Spinal cord (tissue), 10 donors: Measurements from ENCODE around the gene C16orf96. TPM values are rescaled to one million over a fixed set of nuclear protein-coding genes. Genes with fewer than 3 reads are reported as not detected.

Source experiments
- DNase-seq, 6 donors: peaks; one replicate each; pipeline versions ENCODE4 v3.0.0 to v3.0.0-alpha.2; 2013 to 2015; ENCODE audit warnings: low spot score in 6 of 6, low read depth in 4 of 6
- H3K27ac ChIP-seq: one replicate; pipeline ENCODE4 v1.5.1; 2013; ENCODE audit warnings: low read depth, low read length, control low read depth
- H3K27me3 ChIP-seq: one replicate; pipeline ENCODE4 v1.6.1; 2013; ENCODE audit warnings: low read length; ENCODE audit not compliant: control insufficient read depth, insufficient read depth
- H3K36me3 ChIP-seq: one replicate; pipeline ENCODE4 v1.6.1; 2013; ENCODE audit warnings: low read length; ENCODE audit not compliant: control insufficient read depth, insufficient read depth
- H3K4me1 ChIP-seq: one replicate; pipeline ENCODE4 v1.6.1; 2013; ENCODE audit warnings: low read length; ENCODE audit not compliant: control insufficient read depth, insufficient read depth
- H3K4me3 ChIP-seq: one replicate; pipeline ENCODE4 v1.5.1; 2013; ENCODE audit warnings: low read depth, low read length, control low read depth
- H3K9me3 ChIP-seq: one replicate; pipeline ENCODE4 v1.6.1; 2013; ENCODE audit warnings: low read length; ENCODE audit not compliant: control insufficient read depth, insufficient read depth
- WGBS: methylation state at CpG from one replicate; pipeline ENCODE4 v1.1.5; 2013; ENCODE audit warnings: missing lambda C conversion rate; ENCODE audit not compliant: insufficient coverage; 5-methylcytosine and 5-hydroxymethylcytosine counted together
- polyA plus RNA-seq, 2 donors: library from polyadenylated mRNA; unstranded; fragments of 120-200 nt; gene quantifications; one replicate each; pipeline ENCODE4 v1.2.1, GENCODE V29; 2013; ENCODE audit not compliant: insufficient read length in 2 of 2
- total RNA-seq, 2 donors: library from RNA; depleted of rRNA in 1 of 2; stranded (reverse); fragments of 120-200 nt in 1 of 2; fragments of >200 nt in 1 of 2; gene quantifications; one replicate each; pipeline versions ENCODE4 v1.2.3 to v1.2.4, GENCODE V29; 2013 to 2014
- donor health status: healthy.

C16orf96 gene
- total and polyA plus RNA-seq, 4 donors: 0.50 to 0.74 (median 0.60) TPM

GRCh38 chr16:4591706-4592470 is 35.7 kb downstream of the C16orf96 start:
- no peaks in the 10 kb centered on the region for H3K9me3 ChIP-seq
- H3K4me3 ChIP-seq: no peak overlapping the region
- H3K27ac ChIP-seq: no peak overlapping the region
- no peaks in the 10 kb centered on the region for H3K27me3 ChIP-seq
- peaks cover 7% of the 10 kb centered on the region for H3K36me3 ChIP-seq
- H3K4me1 ChIP-seq: peaks cover 13% of the 10 kb centered on the region
- DNase-seq: no peak
- 82% methylated on average over 17 of the region's 17 CpGs for WGBS

GRCh38 chr16:4593086-4593485 is 36.9 kb downstream of the C16orf96 start:
- DNase-seq: no peak
- H3K36me3 ChIP-seq: peaks cover 7% of the 10 kb centered on the region
- H3K9me3 ChIP-seq: no peaks in the 10 kb centered on the region
- no peak overlapping the region for H3K27ac ChIP-seq
- H3K27me3 ChIP-seq: no peaks in the 10 kb centered on the region
- H3K4me1 ChIP-seq: peaks cover 13% of the 10 kb centered on the region
- 30% methylated on average over 15 of the region's 16 CpGs for WGBS
- H3K4me3 ChIP-seq: no peak overlapping the region

- WGBS: 92% methylated on average over 38 of the region's 38 CpGs
- no peak for DNase-seq
These were observed 38.6 kb downstream of the C16orf96 start for GRCh38 chr16:4594433-4595410.

GRCh38 chr16:4597174-4597573 is 41.0 kb downstream of the C16orf96 start:
- Histone ChIP-seq H3K4me3 (no peak overlapping the region), H3K36me3 (peaks cover 7% of the 10 kb centered on the region), H3K27me3 (no peaks in the 10 kb centered on the region), H3K4me1 (peaks cover 20% of the 10 kb centered on the region), H3K27ac (no peak overlapping the region), H3K9me3 (no peaks in the 10 kb centered on the region)
- no peak for DNase-seq
- WGBS: 55% methylated on average over 6 of the region's 9 CpGs

More at GRCh38 chr16:4594433-4595410, 38.6 kb downstream of the C16orf96 start:
- Histone ChIP-seq H3K9me3 (no peaks in the 10 kb centered on the region), H3K4me1 (peaks cover 13% of the 10 kb centered on the region), H3K36me3 (peaks cover 7% of the 10 kb centered on the region), H3K27ac (no peak overlapping the region), H3K4me3 (no peak overlapping the region), H3K27me3 (no peaks in the 10 kb centered on the region)

GRCh38 chr16:4599037-4599436 is 42.9 kb downstream of the C16orf96 start:
- Histone ChIP-seq H3K4me3 (no peak overlapping the region), H3K27me3 (no peaks in the 10 kb centered on the region), H3K9me3 (no peaks in the 10 kb centered on the region), H3K4me1 (peaks cover 18% of the 10 kb centered on the region), H3K36me3 (peaks cover 7% of the 10 kb centered on the region), H3K27ac (no peak overlapping the region)
- DNase-seq: no peak
- 83% methylated on average over 10 of the region's 10 CpGs for WGBS

- no peak for DNase-seq
- H3K36me3 ChIP-seq: peaks cover 6% of the 10 kb centered on the region
- no peak overlapping the region for H3K27ac ChIP-seq
- H3K4me1 ChIP-seq: peaks cover 19% of the 10 kb centered on the region
- 84% methylated on average over 8 of the region's 8 CpGs for WGBS
- H3K4me3 ChIP-seq: no peak overlapping the region
- no peaks in the 10 kb centered on the region for H3K9me3 ChIP-seq
- H3K27me3 ChIP-seq: no peaks in the 10 kb centered on the region
These were observed 43.4 kb downstream of the C16orf96 start for GRCh38 chr16:4599545-4599944.

- H3K9me3 ChIP-seq: no peaks in the 10 kb centered on the region
- H3K27me3 ChIP-seq: no peaks in the 10 kb centered on the region
- no peak overlapping the region for H3K27ac ChIP-seq
- peak in 3 of 6 donors; percentile 36 to 87 (median 83) for DNase-seq
- WGBS: 18% methylated on average over 12 of the region's 18 CpGs
- peaks cover 7% of the 10 kb centered on the region for H3K36me3 ChIP-seq
- peaks cover 21% of the 10 kb centered on the region for H3K4me1 ChIP-seq
- H3K4me3 ChIP-seq: no peak overlapping the region
These were observed 45.1 kb downstream of the C16orf96 start for GRCh38 chr16:4601036-4601863.

GRCh38 chr16:4601864-4602186 is 45.7 kb downstream of the C16orf96 start:
- no peak for DNase-seq
- H3K27ac ChIP-seq: no peak overlapping the region
- no peaks in the 10 kb centered on the region for H3K9me3 ChIP-seq
- no peaks in the 10 kb centered on the region for H3K27me3 ChIP-seq
- H3K4me3 ChIP-seq: no peak overlapping the region
- peaks cover 7% of the 10 kb centered on the region for H3K36me3 ChIP-seq
- 38% methylated on average over 5 of the region's 6 CpGs for WGBS
- peaks cover 21% of the 10 kb centered on the region for H3K4me1 ChIP-seq

GRCh38 chr16:4602331-4602730 is 46.2 kb downstream of the C16orf96 start:
- no peaks in the 10 kb centered on the region for H3K9me3 ChIP-seq
- H3K27me3 ChIP-seq: no peaks in the 10 kb centered on the region
- H3K4me3 ChIP-seq: no peak overlapping the region
- 92% methylated on average over 4 of the region's 8 CpGs for WGBS
- DNase-seq: no peak
- peaks cover 11% of the 10 kb centered on the region for H3K36me3 ChIP-seq
- no peak overlapping the region for H3K27ac ChIP-seq
- H3K4me1 ChIP-seq: peaks cover 21% of the 10 kb centered on the region
